ENCODE results near the gene CARS1.

CARS1 gene

DNA sequence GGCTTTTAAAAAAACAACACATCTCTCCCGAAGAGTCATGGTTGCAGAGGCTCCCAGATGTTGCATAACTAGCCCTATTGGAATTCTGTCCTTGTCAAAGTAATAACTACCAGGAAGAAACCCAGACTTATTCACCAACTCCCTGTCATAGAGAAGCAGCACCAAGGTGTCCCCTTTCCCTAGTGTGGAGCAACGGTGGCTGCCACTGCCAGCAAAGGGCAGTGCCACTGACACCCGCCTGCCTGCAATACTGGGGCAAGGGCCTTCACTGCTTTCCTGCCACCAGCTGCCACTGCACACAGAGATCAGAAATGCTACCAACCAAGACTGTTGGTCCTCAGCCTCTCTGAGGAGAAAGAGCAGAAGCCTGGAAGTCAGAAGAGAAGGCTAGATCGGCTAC lies 92.4 kb downstream of the CARS1 start:
- no peak for DNase-seq (ENCODE audit: low read depth)
- TF ChIP-seq, protein P1, sequence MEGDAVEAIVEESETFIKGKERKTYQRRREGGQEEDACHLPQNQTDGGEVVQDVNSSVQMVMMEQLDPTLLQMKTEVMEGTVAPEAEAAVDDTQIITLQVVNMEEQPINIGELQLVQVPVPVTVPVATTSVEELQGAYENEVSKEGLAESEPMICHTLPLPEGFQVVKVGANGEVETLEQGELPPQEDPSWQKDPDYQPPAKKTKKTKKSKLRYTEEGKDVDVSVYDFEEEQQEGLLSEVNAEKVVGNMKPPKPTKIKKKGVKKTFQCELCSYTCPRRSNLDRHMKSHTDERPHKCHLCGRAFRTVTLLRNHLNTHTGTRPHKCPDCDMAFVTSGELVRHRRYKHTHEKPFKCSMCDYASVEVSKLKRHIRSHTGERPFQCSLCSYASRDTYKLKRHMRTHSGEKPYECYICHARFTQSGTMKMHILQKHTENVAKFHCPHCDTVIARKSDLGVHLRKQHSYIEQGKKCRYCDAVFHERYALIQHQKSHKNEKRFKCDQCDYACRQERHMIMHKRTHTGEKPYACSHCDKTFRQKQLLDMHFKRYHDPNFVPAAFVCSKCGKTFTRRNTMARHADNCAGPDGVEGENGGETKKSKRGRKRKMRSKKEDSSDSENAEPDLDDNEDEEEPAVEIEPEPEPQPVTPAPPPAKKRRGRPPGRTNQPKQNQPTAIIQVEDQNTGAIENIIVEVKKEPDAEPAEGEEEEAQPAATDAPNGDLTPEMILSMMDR (IDR thresholded peaks at IDR 0.05; ENCODE audit: low read depth, low read length, missing control alignments) = no peak

DNA sequence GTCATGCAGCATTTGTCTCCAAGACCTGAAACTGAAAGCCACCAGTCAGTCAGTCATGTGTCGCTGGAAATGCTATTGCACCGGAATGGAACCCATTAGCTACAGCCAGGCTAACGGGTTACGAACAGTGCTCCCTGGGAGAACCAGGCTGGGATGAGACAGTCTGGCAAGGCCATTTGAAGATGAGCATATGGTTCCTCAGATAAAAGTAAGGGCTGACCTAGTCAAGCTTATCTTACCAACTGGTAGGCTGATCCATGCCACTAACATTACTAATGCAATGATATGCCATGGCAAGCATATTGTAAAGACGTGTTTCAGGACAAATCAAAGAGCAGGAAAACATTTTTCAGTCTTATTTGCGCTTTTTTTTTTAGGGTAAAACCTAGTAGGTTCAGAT lies 93.5 kb downstream of the CARS1 start:
- TF ChIP-seq, protein P1 (IDR thresholded peaks at IDR 0.05; ENCODE audit: low read depth, low read length, missing control alignments) = no peak
- DNase-seq (ENCODE audit: low read depth) = no peak

More for the DNA sequence above, 92.4 kb downstream of the CARS1 start:
- H3K4me3 ChIP-seq (ENCODE audit: low read depth, low read length) = no peak overlapping the region

DNA sequence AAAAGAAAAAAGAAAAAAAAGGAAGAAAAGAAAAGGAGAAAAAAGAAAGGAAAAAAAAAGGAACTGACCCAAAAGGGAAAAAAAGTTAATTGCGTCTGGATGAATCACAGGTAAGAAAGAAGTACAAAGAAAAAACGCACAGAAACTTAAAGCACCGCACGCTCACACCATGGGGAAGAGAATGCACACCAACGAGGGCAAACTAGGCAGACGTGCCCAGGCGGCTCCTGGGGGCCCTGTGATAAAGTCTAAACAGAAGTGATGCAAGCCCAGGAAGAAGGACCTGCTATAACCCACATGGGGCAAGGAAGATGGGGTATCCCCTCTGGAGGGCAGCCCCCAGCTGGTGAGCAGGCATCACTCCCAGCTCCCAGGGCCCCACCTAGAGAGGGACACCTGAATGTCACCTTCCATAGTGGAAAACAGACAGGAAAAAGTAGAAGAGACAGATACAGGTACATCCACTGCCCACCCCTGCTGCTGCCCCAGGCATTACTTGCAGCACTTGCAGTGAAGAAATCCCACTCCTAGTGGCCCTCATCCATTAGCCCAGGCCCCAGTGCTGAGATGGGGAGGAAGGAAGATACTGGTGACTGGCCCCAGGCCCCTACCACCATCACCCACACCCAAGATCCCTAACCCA lies 94.0 kb downstream of the CARS1 start:
- no peak overlapping the region for H3K4me3 ChIP-seq (ENCODE audit: low read depth, low read length)
- TF ChIP-seq, protein P1 (IDR thresholded peaks at IDR 0.05; ENCODE audit: low read depth, low read length, missing control alignments) = no peak
- DNase-seq (ENCODE audit: low read depth) = no peak

More for the DNA sequence above, 93.5 kb downstream of the CARS1 start:
- H3K4me3 ChIP-seq (ENCODE audit: low read depth, low read length) = no peak overlapping the region

DNA sequence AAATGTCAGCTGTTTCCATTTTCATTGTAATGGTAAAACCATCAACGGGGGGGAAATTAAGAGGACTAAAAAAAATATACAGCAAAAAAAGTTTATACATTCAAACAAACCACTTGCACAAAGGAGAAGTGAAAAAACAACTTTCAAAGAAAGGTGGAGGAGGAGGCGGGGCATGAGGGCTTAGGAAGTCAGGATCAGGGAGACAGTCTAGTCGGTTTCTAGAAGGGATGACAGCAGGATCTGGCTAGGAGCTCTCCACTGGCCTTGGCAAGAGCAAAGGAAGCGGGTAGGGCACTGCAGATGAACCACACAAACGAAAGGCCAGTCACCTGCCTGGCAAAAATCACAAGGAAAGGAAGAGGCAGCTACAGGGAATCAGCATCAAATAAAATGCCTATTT lies 96.1 kb downstream of the CARS1 start:
- TF ChIP-seq, protein P1 (IDR thresholded peaks at IDR 0.05; ENCODE audit: low read depth, low read length, missing control alignments) = no peak
- no peak overlapping the region for H3K4me3 ChIP-seq (ENCODE audit: low read depth, low read length)
- DNase-seq (ENCODE audit: low read depth) = no peak

GRCh38 chr11:2960139-2960538 lies 97.1 kb downstream of the CARS1 start:
- DNase-seq (ENCODE audit: low read depth) = no peak
- TF ChIP-seq, protein P1 (IDR thresholded peaks at IDR 0.05; ENCODE audit: low read depth, low read length, missing control alignments) = no peak
- H3K4me3 ChIP-seq (ENCODE audit: low read depth, low read length) = no peak overlapping the region

DNA sequence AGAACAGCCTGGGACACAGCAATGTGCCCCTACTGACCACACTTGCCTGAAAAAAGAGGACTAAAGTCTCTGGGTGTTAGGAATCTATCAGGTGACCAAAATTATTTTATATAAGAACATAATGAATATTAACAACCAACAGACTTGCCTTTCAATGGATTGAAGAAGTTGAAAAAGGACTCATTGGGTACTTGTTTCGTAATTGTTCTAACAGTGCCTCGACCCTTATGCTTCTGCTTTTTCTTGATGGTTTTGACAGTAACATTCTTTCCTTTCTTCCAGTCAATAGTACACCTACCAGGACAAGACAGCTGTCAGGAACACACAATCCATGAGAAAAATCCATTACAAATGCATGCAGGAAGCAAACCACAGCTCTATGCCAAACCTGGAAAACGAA lies 99.0 kb downstream of the CARS1 start:
- TF ChIP-seq, protein P1 (IDR thresholded peaks at IDR 0.05; ENCODE audit: low read depth, low read length, missing control alignments) = no peak
- no peak overlapping the region for H3K4me3 ChIP-seq (ENCODE audit: low read depth, low read length)
- no peak for DNase-seq (ENCODE audit: low read depth)

GRCh38 chr11:2955906-2956476 lies 101.2 kb downstream of the CARS1 start:
- H3K4me3 ChIP-seq (ENCODE audit: low read depth, low read length) = no peak overlapping the region
- DNase-seq (ENCODE audit: low read depth) = no peak
- TF ChIP-seq, protein P1 (IDR thresholded peaks at IDR 0.05; ENCODE audit: low read depth, low read length, missing control alignments) = no peak

All from GM12864 (cell line).